SK-N-SH (cell line): Measurements from ENCODE around the gene PRKG1. TPM values are rescaled to one million over a fixed set of nuclear protein-coding genes. Genes with fewer than 3 reads are reported as not detected.

ENCODE experiments used
- CTCF ChIA-PET: fragments of 300-600, 350-600 bp; formaldehyde crosslinking; extraction: SDS; loops from one replicate; lab custom pipeline; 2021; lab: Yijun Ruan, JAX
- POLR2A ChIA-PET: fragments of 350-600 bp; sonication (Branson Sonifier 250); formaldehyde crosslinking; extraction: SDS; loops from one replicate; lab custom pipeline; 2020; ENCODE audit warnings: antibody characterized with exemption, inconsistent platforms; lab: Yijun Ruan, JAX
- DNase-seq: peaks from one replicate; pipeline ENCODE4 v3.0.0; 2012
- H2AFZ ChIP-seq: fragments of 200-600 bp; sonication (generic); 2 replicates; pipeline ENCODE4 v1.8.1; 2016; ENCODE audit warnings: antibody characterized with exemption, mild to moderate bottlenecking, low read depth
- H3F3A ChIP-seq: fragments of 200-600 bp; sonication (generic); replicated peaks from 2 replicates; pipeline ENCODE3; 2016; ENCODE audit warnings: antibody characterized with exemption, mild to moderate bottlenecking; ENCODE audit not compliant: insufficient read depth
- H3K27ac ChIP-seq, 2 experiments: fragments of 200-500 bp in 1 of 2; fragments of 200-600 bp in 1 of 2; sonication (Bioruptor generic) in 1 of 2; sonication (generic), shearing (Covaris generic) in 1 of 2; 2 replicates each; pipeline versions ENCODE4 v1.5.1 to v1.6.1; 2014 to 2016; ENCODE audit warnings: low read depth in 2 of 2, inconsistent platforms in 1 of 2, low read length in 1 of 2, mild to moderate bottlenecking in 1 of 2, mixed read lengths in 1 of 2
- H3K27me3 ChIP-seq: fragments of 200-600 bp; sonication (generic), shearing (Covaris generic); 2 replicates; pipeline ENCODE4 v1.6.1; 2016; ENCODE audit warnings: mixed run types; ENCODE audit not compliant: insufficient read depth
- H3K36me3 ChIP-seq, 2 experiments: fragments of 200-500 bp in 1 of 2; fragments of 200-600 bp in 1 of 2; sonication (Bioruptor generic) in 1 of 2; sonication (generic) in 1 of 2; replicated peaks in 1 of 2; 2 replicates each; pipeline versions ENCODE3 to v1.5.1; 2014 to 2016; ENCODE audit warnings: low read length in 1 of 2, mild to moderate bottlenecking in 1 of 2; ENCODE audit not compliant: insufficient read depth in 2 of 2, control insufficient read depth in 1 of 2
- H3K4me1 ChIP-seq, 2 experiments: fragments of 200-500 bp in 1 of 2; fragments of 200-600 bp in 1 of 2; sonication (Bioruptor generic) in 1 of 2; sonication (generic), shearing (Covaris generic) in 1 of 2; 2 replicates each; pipeline versions ENCODE4 v1.5.1 to v1.6.1; 2014 to 2016; ENCODE audit warnings: low read depth in 1 of 2, low read length in 1 of 2, mixed run types in 1 of 2; ENCODE audit not compliant: insufficient read depth in 2 of 2, control insufficient read depth in 1 of 2
- H3K4me2 ChIP-seq: fragments of 200-600 bp; sonication (generic), shearing (Covaris generic); 2 replicates; pipeline ENCODE4 v1.6.1; 2017; ENCODE audit warnings: mixed run types
- H3K4me3 ChIP-seq, 2 experiments: fragments of 200-500 bp in 1 of 2; fragments of 200-600 bp in 1 of 2; sonication (Bioruptor generic) in 1 of 2; sonication (generic), shearing (Covaris generic) in 1 of 2; 2 replicates each; pipeline versions ENCODE4 v1.5.1 to v1.8.1; 2014 to 2016; ENCODE audit warnings: low read depth in 2 of 2, inconsistent platforms in 1 of 2, low read length in 1 of 2, mild to moderate bottlenecking in 1 of 2, mixed read lengths in 1 of 2, moderate library complexity in 1 of 2
- H3K79me2 ChIP-seq: fragments of 200-600 bp; sonication (generic); 2 replicates; pipeline ENCODE4 v1.8.1; 2017; ENCODE audit warnings: mild to moderate bottlenecking; ENCODE audit not compliant: insufficient read depth
- H3K9ac ChIP-seq: fragments of 200-600 bp; sonication (generic); 2 replicates; pipeline ENCODE4 v1.6.1; 2017; ENCODE audit warnings: mixed run types
- H3K9me2 ChIP-seq: fragments of 200-600 bp; sonication (generic); 2 replicates; pipeline ENCODE4 v1.6.1; 2017; ENCODE audit warnings: mixed run types
- H3K9me3 ChIP-seq: fragments of 200-600 bp; sonication (generic); 2 replicates; pipeline ENCODE4 v1.6.1; 2017; ENCODE audit warnings: mixed run types, mild to moderate bottlenecking, moderate library complexity
- H4K20me1 ChIP-seq: fragments of 200-600 bp; sonication (generic); 2 replicates; pipeline ENCODE4 v1.6.1; 2017; ENCODE audit warnings: mild to moderate bottlenecking, mixed run types; ENCODE audit not compliant: insufficient read depth
- CHD2 ChIP-seq: fragments of 150-350 bp; IDR thresholded peaks from 2 replicates; pipeline ENCODE4 v1.6.1; 2018; ENCODE audit warnings: low read length; ENCODE audit not compliant: partially characterized antibody
- ELF1 ChIP-seq: IDR thresholded peaks from 2 replicates; pipeline ENCODE4 v1.4.0; 2012
- EP300 ChIP-seq, 2 experiments: IDR thresholded peaks; 2 replicates each; pipeline versions ENCODE4 v1.4.0 to v1.6.1; 2012; ENCODE audit warnings: borderline replicate concordance in 1 of 2, low read depth in 1 of 2, low read length in 1 of 2
- EZH2phosphoT487 ChIP-seq: fragments of 200-600 bp; sonication (generic); IDR thresholded peaks from 2 replicates; pipeline ENCODE4 v1.6.1; 2017; ENCODE audit warnings: low read depth, mixed run types, mild to moderate bottlenecking, antibody characterized with exemption, moderate library complexity, borderline replicate concordance
- FOSL2 ChIP-seq: IDR thresholded peaks from 2 replicates; pipeline ENCODE4 v1.4.0; 2012; ENCODE audit warnings: low read depth, mild to moderate bottlenecking, moderate library complexity, borderline replicate concordance
- FOXJ3 ChIP-seq: sonication (generic); formaldehyde crosslinking; IDR thresholded peaks from 2 replicates; pipeline ENCODE4 v1.5.1; 2020; ENCODE audit warnings: mild to moderate bottlenecking, missing genetic modification reagents
- FOXM1 ChIP-seq: IDR thresholded peaks from 2 replicates; pipeline ENCODE4 v1.4.0; 2012; ENCODE audit warnings: low read depth, mild to moderate bottlenecking
- GABPA ChIP-seq: IDR thresholded peaks from 2 replicates; pipeline ENCODE4 v1.4.0; 2012; ENCODE audit warnings: low read depth, mild to moderate bottlenecking
- JUND ChIP-seq: IDR thresholded peaks from 2 replicates; pipeline ENCODE4 v1.4.0; 2012
- MEF2A ChIP-seq: IDR thresholded peaks from 2 replicates; pipeline ENCODE4 v1.4.0; 2012; ENCODE audit warnings: low read depth, borderline replicate concordance
- MXI1 ChIP-seq: IDR thresholded peaks from 2 replicates; pipeline ENCODE4 v1.6.1; 2012; ENCODE audit warnings: mild to moderate bottlenecking, low read depth, low read length, improper control_type of control experiment
- NFIC ChIP-seq: IDR thresholded peaks from 2 replicates; pipeline ENCODE4 v1.4.0; 2012; ENCODE audit warnings: borderline replicate concordance
- POLR2AphosphoS5 ChIP-seq: IDR thresholded peaks from 2 replicates; pipeline ENCODE4 v1.6.1; 2012; ENCODE audit warnings: low read depth, low read length
- RAD21 ChIP-seq: IDR thresholded peaks from 2 replicates; pipeline ENCODE4 v1.6.1; 2012; ENCODE audit warnings: mild to moderate bottlenecking, low read length
- RCOR1 ChIP-seq: fragments of 150-350 bp; IDR thresholded peaks from 2 replicates; pipeline ENCODE4 v1.6.1; 2017; ENCODE audit warnings: antibody characterized with exemption, low read length
- RFX5 ChIP-seq: IDR thresholded peaks from 2 replicates; pipeline ENCODE4 v1.6.1; 2012; ENCODE audit warnings: mild to moderate bottlenecking, improper control_type of control experiment, low read length
- RXRA ChIP-seq: IDR thresholded peaks from 2 replicates; pipeline ENCODE4 v1.4.0; 2012; ENCODE audit warnings: low read depth, mild to moderate bottlenecking, borderline replicate concordance
- SIN3A ChIP-seq: IDR thresholded peaks from 2 replicates; pipeline ENCODE4 v1.6.1; 2012; ENCODE audit warnings: low read depth, mild to moderate bottlenecking, low read length, moderate library complexity, borderline replicate concordance
- TAF1 ChIP-seq: IDR thresholded peaks from 2 replicates; pipeline ENCODE4 v1.6.1; 2012; ENCODE audit warnings: low read depth, mild to moderate bottlenecking, low read length, moderate library complexity, borderline replicate concordance
- TCF12 ChIP-seq: IDR thresholded peaks from 2 replicates; pipeline ENCODE4 v1.4.0; 2012
- USF1 ChIP-seq: IDR thresholded peaks from 2 replicates; pipeline ENCODE4 v1.4.0; 2012; ENCODE audit warnings: low read depth, borderline replicate concordance
- WGBS: methylation state at CpG from one replicate; pipeline ENCODE4 v1.1.6; 2017; ENCODE audit warnings: low lambda C conversion rate; 5-methylcytosine and 5-hydroxymethylcytosine counted together
- polyA plus RNA-seq, 3 experiments: library from polyadenylated mRNA; depleted of rRNA; stranded (reverse); fragments of >200 nt; gene quantifications; 2 replicates each; pipeline ENCODE4 v1.2.3, GENCODE V29; 2012
- TF ChIP-seq, protein P1 (sequence below): IDR thresholded peaks from 2 replicates; pipeline ENCODE4 v1.6.1; 2012; ENCODE audit warnings: mild to moderate bottlenecking, low read depth, low read length, moderate library complexity
- TF ChIP-seq, protein P2 (sequence below): fragments of 150-350 bp; IDR thresholded peaks from 2 replicates; pipeline ENCODE4 v1.6.1; 2017; ENCODE audit warnings: antibody characterized with exemption, low read length, low read depth, borderline replicate concordance
- TF ChIP-seq, protein P3 (sequence below): fragments of 200-600 bp; sonication (generic); IDR thresholded peaks from 2 replicates; pipeline ENCODE4 v1.6.1; 2017; ENCODE audit warnings: antibody characterized with exemption, mild to moderate bottlenecking, moderate library complexity
- TF ChIP-seq, protein P4 (sequence below): IDR thresholded peaks from 2 replicates; pipeline ENCODE4; 2012

Gene PRKG1
- polyA plus RNA-seq, 1 of the 3 experiments (the other 2 are of a cell fraction), result 4.1 TPM

DNA sequence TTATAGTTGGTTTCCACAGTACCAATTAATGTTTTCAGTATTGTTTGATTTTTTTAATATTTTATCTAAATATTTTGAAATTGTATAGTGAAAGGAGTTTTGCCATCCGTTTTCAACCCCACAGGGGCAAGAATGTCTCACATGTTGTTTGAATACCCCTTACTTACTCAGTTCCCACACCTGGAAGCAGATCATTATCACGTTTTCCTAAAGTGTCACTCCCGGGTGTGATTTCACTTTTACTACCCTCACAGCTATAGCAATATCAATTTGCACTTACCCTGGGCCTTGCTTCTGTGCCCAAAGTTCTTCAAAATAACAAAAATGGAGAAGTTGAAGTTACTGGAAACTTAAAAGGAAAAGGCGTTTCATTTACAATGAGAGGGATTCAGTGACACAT, 397.0 kb downstream of the PRKG1 start (continued):
- TF ChIP-seq, protein P1, sequence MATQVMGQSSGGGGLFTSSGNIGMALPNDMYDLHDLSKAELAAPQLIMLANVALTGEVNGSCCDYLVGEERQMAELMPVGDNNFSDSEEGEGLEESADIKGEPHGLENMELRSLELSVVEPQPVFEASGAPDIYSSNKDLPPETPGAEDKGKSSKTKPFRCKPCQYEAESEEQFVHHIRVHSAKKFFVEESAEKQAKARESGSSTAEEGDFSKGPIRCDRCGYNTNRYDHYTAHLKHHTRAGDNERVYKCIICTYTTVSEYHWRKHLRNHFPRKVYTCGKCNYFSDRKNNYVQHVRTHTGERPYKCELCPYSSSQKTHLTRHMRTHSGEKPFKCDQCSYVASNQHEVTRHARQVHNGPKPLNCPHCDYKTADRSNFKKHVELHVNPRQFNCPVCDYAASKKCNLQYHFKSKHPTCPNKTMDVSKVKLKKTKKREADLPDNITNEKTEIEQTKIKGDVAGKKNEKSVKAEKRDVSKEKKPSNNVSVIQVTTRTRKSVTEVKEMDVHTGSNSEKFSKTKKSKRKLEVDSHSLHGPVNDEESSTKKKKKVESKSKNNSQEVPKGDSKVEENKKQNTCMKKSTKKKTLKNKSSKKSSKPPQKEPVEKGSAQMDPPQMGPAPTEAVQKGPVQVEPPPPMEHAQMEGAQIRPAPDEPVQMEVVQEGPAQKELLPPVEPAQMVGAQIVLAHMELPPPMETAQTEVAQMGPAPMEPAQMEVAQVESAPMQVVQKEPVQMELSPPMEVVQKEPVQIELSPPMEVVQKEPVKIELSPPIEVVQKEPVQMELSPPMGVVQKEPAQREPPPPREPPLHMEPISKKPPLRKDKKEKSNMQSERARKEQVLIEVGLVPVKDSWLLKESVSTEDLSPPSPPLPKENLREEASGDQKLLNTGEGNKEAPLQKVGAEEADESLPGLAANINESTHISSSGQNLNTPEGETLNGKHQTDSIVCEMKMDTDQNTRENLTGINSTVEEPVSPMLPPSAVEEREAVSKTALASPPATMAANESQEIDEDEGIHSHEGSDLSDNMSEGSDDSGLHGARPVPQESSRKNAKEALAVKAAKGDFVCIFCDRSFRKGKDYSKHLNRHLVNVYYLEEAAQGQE, result no peak
- TF ChIP-seq TCF12, result no peak
- TF ChIP-seq TAF1, result no peak
- TF ChIP-seq USF1, result no peak
- no peak for TF ChIP-seq FOXM1
- no peak for TF ChIP-seq RFX5
- TF ChIP-seq MXI1, result no peak
- no peak for TF ChIP-seq NFIC
- no peak for TF ChIP-seq FOXJ3 (CRISPR knock-in tag)
- TF ChIP-seq FOSL2, result no peak
- TF ChIP-seq ELF1, result no peak
- TF ChIP-seq, protein P2, sequence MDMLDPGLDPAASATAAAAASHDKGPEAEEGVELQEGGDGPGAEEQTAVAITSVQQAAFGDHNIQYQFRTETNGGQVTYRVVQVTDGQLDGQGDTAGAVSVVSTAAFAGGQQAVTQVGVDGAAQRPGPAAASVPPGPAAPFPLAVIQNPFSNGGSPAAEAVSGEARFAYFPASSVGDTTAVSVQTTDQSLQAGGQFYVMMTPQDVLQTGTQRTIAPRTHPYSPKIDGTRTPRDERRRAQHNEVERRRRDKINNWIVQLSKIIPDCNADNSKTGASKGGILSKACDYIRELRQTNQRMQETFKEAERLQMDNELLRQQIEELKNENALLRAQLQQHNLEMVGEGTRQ, result no peak
- TF ChIP-seq MEF2A, result no peak

GRCh38 chr10:51472154-51472553, 397.9 kb downstream of the PRKG1 start:
- no peaks in the 10 kb centered on the region for H3K27me3 ChIP-seq
- H3K36me3 ChIP-seq, result no peaks in the 10 kb centered on the region
- no peaks in the 10 kb centered on the region for H3K79me2 ChIP-seq
- H3K27ac ChIP-seq, result no peak overlapping the region
- CTCF ChIA-PET, result no interaction called here
- DNase-seq, result no peak
- H2AFZ ChIP-seq, result no peak overlapping the region
- no peak overlapping the region for H3K9ac ChIP-seq
- H3K9me2 ChIP-seq, result no peaks in the 10 kb centered on the region
- H3F3A ChIP-seq, result no peaks in the 10 kb centered on the region
- no peaks in the 10 kb centered on the region for H3K9me3 ChIP-seq
- H3K4me1 ChIP-seq, result no peaks in the 10 kb centered on the region; a peak in 1 of 4 replicates
- no peaks in the 10 kb centered on the region for H4K20me1 ChIP-seq
- no peak overlapping the region for H3K4me3 ChIP-seq
- no peak overlapping the region for H3K4me2 ChIP-seq
- WGBS, result 40% methylated on average over 1 of the region's 1 CpG
- POLR2A ChIA-PET, result no interaction called here
- TF ChIP-seq, protein P3, sequence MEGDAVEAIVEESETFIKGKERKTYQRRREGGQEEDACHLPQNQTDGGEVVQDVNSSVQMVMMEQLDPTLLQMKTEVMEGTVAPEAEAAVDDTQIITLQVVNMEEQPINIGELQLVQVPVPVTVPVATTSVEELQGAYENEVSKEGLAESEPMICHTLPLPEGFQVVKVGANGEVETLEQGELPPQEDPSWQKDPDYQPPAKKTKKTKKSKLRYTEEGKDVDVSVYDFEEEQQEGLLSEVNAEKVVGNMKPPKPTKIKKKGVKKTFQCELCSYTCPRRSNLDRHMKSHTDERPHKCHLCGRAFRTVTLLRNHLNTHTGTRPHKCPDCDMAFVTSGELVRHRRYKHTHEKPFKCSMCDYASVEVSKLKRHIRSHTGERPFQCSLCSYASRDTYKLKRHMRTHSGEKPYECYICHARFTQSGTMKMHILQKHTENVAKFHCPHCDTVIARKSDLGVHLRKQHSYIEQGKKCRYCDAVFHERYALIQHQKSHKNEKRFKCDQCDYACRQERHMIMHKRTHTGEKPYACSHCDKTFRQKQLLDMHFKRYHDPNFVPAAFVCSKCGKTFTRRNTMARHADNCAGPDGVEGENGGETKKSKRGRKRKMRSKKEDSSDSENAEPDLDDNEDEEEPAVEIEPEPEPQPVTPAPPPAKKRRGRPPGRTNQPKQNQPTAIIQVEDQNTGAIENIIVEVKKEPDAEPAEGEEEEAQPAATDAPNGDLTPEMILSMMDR, result no peak
- TF ChIP-seq RXRA (no peak), USF1 (no peak), FOXM1 (no peak), FOSL2 (no peak), RAD21 (no peak), JUND (no peak), TAF1 (no peak), POLR2AphosphoS5 (no peak), EZH2phosphoT487 (no peak), MEF2A (no peak), SIN3A (no peak), GABPA (no peak), CHD2 (no peak), RCOR1 (no peak), EP300 (IDR thresholded peaks at IDR 0.05; ENCODE audit: borderline replicate concordance in 1 of 2, low read depth in 1 of 2, low read length in 1 of 2) (no peak)
- TF ChIP-seq, protein P4, sequence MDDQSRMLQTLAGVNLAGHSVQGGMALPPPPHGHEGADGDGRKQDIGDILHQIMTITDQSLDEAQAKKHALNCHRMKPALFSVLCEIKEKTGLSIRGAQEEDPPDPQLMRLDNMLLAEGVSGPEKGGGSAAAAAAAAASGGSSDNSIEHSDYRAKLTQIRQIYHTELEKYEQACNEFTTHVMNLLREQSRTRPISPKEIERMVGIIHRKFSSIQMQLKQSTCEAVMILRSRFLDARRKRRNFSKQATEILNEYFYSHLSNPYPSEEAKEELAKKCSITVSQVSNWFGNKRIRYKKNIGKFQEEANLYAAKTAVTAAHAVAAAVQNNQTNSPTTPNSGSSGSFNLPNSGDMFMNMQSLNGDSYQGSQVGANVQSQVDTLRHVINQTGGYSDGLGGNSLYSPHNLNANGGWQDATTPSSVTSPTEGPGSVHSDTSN, result no peak
